Cerebellar nuclear complex (tissue), 1 donor: ENCODE measurements around the gene TRIM65.
"Not testable (repeated sequence)": the region's sequence is repeated elsewhere in the genome, so short reads cannot be mapped to it uniquely, and the experiment has no call there.

ENCODE experiments used
- DNase-seq, 2 experiments: peaks; one replicate each; lab custom pipeline; 2025; lab: John Stamatoyannopoulos, UW

The TRIM65 gene

DNA sequence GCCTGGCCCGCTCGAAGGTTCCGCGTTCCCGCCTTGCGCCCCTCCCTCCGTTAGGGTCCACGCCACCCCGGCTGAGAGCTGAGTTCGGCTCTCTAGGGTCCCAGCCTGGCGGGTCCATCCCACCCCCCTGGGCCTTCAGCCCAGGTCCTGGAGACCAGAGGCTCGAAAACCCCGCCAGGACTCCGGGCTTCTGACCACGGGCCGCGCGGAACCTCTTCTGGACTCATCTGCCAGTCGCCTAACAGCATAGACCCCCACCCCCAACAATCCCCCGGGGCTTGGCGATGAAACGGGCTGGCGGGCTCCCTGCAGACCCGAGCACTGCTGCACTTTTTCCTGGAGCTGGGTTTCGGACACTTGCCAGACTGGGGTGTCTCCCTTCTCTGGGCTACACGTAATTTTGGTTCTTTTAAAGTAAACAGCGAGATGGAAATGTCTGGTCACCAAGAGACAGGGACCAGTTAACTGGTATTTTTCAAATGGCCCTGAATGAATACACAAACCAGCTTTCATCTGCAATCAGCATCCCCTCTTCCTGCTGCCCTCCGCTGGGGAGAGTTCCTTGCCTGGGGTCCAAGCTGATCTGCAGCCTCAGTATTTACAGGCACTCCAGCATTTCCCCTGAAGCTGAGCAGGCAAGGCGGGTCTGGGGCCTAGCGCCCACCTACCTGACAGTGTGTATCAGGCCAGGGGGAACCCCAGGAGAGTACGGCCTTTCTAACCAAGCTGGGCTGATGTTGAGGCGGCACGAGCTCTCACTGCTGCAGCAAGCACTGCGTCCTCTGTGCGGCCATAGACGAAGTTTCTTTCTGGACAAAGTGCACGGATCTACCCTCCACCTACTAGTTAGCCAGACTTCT lies 639 bp upstream of the TRIM65 start:
- no peak for DNase-seq

DNA sequence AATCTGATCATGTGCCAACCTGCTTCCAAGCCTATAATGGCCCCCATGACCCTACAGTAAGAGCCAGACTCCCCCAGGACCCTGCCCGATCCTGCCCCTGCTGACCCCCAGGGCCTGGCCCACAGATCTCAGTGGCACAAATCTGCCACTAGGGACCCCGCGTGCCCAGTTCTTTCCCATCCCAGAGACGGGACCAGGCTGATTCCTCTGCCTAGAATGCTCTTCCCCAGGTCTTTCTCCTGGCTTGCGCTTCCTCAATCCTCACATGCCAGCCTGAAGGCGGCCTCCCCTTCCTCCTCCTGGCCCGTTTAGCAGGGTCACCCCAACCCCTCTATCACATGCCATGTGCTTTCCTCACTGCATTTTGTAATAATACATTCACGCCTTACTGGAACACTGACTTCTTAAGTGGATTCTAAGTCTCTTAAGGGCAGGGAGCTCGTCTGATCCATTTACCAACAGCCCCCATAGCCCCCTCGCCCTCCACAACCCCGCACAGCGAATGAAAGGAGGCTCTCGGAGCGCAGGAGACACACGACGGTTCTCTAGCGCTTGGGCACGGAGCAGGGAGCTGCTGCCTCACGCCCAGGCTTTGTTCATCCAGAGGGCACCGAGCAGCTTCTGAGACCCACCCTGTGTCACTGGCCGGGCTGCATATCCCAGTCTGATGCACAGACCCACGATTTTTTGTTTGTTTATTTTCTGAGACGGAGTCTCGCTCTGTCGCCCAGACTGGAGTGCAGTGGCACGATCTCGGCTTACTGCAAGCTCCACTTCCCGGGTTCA lies 1.2 kb downstream of the TRIM65 start:
- DNase-seq = no peak

DNA sequence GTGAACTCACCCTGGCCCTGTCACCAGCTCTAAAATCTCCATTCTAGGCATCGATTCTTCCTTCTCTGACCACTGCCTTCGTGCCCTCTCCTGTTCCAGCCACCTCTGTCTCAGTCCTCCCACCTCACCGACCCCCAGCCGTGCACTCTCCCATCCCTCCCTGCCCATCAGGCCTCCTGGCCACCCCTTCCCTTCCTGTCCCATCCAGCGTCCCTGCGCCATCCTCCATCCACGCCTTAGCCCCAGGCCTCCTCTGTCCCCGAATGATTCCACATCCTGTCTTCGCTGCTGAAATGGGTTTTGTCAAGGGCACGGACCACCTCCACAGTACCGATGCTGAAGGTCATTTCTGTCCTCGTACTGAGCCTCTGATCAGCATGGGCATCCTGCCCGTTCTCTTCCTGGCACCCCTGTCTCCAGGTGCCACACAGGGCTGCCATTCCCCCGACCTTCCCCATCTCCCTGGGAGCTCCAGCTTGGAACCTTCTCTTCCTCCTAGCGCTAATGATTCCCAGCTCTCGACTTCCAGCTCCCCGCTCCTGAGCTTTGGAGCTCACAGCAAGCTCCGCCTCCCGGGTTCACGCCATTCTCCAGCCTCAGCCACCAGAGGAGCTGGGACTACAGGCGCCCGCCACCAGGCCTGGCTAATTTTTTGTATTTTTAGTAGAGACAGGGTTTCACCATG lies 2.6 kb downstream of the TRIM65 start:
- no peak for DNase-seq

DNA sequence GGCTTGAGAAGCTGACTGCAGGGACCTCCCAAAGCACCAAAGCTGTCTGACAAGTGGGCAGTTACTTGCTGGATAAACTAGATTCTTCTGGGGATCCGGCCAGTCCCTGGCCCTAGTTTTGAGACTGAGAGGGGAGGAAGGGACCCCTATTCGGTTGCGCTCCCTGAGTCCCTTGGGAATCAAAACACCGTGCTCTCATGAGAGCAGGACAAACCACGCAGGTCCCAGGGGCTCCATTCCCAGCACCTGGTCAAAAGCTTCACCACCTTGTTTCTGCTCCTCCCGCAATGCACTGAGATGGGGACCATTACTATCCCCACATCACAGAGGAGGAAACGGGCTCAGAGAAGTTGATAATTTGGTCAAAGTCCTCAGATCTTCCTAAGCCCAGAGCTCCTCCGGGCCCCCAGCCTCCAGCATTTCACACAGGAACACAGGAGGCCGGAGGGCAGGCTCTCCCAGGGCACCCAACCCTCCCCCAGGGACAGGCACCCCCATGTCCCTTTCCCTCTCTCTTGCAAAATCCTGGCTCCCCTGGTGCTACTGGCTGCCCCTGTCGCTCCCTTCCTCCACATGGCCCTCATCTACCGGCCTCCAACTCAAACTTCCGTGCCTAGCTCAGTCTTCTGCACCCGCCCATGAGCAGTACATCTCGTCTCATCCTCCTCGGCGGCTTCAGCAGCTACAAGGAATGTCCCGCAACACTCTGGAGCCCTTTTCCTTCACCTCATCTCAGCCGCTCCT lies 3.3 kb downstream of the TRIM65 start:
- no peak for DNase-seq

DNA sequence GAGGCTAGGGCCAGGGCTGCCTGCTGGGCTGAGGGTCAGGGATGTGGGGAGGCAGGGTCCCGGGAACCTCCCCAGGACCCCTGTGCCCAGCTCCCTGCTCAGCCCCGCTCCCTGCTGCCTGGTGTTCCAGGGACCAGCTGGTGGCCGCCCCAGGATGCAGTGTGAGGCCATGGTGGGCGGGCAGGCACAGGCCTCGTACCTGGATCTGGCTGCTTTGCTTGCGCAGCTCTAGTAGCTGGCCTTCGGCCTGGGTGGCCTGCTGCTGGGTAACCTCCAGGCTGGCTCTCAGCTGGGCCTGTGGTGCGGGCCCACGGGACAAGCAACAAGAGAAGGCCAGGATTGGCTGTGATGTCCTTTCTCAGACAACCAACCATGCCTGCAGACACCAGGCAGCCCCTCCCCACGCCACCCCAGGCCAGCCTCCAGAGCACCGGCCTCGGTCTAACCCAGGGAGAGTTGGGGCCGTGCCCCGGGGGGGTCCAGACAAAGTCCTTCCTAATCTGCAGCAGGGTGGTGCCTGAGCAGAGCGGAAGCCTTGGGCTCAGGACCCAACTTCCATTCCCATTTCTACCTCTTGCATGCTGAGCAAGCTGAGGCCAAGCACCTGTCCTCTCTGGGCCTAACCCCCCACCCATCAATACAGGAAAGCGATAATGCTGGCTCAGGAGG lies 4.1 kb downstream of the TRIM65 start:
- DNase-seq = no peak

DNA sequence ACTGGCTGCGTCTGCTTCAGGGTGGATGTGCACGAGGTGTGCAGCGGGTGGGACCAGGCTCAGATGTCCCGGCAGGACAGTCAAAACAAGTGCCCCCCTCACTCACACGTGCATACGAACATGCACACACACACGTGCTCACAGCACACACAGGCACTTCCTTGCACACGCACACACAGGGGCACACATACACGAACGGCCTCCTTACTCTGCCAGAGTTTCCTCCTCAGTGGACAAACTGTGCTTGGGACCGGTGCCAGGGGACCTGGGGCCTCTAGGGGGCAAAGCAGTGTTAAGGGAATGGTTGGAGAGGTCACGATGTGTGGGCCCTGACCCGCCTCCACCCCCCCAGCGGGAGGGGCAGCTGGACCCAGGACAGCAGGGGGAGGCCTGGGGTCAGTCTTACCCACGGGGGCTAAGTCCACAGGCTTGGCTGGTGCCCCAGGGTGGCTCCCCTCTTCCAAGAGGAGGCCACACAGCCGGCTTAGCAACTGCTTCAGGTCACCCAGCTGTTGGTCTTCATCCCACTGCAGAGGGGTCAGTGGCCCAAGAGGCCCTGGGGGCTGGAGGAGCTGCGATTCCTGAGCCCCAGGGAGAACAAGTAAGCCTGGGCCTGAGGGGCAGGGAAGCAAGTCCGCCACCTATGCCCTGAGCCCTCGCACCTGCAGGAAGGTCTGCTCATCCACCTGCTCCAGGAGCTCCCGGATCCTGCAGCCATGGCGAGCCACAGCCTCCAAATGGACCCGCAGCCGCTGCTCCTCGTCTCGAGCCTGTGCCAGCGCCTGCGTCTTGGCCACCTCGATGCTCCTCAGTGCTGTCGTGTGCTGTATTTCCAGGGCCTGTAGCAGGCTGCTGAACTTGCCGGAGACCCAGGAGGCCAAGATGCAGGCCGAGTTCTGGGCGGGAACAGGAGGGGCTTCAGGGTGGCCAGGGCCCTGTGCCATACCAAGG lies 4.9 kb downstream of the TRIM65 start:
- DNase-seq = no peak

DNA sequence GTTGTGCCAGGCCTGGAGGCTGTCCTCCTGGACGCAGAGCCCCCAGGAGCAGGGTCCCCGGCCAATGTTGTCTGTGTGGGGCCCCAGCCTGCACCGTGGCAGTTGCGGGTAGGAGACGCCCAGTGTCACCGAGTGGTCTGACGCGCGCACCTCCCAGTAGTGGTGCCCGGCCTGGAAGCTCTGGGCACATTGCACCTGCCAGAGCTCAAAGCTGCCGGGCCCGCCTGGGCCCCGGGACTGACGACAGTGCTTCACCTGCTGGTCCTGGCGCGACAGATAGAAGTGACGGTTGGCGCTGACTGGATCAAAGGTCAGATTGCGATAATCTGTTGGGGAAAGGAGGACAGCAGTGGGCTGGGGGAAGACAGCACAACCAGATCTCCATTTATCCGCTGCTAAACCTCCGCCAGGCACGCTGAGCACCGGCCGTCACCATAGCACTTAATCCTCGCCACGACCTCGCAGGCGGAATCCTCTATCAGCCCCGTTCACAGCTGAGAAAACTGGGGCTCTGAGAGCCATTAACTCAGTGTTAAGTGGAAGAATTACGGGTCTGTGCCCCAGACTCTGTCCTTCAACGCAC lies 5.6 kb downstream of the TRIM65 start:
- DNase-seq = no peak

DNA sequence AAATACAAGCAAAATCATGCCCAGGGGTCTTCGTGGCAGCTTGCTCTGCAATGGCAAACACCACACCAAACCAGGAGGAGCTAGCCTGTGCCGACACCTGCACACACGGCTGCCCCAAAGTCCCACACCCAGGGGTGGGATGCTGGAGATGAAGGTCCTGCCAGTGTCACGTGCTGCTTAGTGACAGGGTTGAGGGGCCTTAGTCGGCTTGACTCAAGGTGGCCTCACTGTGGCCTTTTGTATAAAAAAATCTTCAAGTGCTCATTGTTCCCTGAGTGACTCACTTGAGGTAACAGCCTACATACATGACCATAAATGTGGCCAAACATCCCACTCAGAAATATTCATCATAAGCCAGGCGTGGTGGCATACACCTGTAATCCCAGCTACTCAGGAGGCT lies 7.3 kb downstream of the TRIM65 start:
- DNase-seq = no peak

DNA sequence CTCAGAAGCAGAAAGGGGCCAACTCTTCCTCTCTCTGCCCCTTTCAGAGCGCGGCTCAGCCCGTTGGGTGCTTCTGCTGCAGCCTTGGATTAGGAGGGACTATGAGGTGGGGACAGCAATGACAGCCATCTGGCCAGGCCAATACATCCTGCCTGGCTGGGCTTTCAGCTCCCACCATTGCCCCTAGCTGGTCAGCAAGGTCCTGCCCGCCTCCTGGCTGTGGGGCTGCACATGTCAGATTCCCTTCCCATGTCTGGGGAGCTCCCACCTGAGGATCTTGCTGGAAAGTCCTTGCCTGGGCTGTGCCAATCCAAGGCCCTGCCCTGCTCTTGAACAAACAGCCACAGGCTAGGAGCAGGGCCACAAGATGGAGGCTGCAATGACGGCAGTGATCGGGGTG lies 8.3 kb downstream of the TRIM65 start:
- DNase-seq = no peak

DNA sequence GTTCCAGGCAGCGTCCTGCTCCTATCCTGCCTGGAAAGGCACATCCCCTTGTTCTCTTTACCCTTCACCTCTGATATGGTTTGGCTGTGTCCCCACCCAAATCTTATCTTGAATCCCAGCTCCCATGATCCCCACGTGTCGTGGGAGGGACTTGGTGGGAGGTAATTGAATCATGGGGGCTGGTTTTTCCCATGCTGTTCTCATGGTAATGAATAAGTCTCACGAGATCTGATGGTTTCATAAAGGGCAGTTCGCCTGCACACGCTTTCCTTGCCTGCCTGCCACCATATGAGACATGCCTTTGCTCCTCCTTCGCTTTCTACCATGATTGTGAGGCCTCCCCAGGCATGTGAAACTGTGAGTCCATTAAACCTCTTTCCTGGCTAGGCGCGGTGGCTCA lies 10.9 kb downstream of the TRIM65 start:
- DNase-seq = not testable (repeated sequence)

DNA sequence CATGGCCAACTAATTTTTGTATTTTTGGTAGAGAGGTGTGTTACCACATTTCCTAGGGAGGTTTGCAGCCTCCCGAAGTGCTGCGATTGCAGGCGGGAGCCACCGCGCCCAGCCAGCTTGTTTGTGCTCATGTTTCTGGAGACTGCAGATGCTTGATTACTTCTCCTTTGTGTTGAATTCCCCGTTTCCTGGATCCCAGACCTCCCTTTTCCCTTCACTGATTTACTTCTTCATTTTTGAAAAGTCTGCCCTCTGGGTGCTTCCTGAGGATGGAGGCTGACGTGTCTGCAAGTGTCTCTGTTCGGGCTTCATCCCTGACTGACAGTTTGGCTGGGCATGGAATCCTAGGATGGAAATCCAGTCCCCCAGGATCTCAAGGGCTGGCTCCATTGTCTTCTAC lies 11.3 kb downstream of the TRIM65 start:
- no peak for DNase-seq

DNA sequence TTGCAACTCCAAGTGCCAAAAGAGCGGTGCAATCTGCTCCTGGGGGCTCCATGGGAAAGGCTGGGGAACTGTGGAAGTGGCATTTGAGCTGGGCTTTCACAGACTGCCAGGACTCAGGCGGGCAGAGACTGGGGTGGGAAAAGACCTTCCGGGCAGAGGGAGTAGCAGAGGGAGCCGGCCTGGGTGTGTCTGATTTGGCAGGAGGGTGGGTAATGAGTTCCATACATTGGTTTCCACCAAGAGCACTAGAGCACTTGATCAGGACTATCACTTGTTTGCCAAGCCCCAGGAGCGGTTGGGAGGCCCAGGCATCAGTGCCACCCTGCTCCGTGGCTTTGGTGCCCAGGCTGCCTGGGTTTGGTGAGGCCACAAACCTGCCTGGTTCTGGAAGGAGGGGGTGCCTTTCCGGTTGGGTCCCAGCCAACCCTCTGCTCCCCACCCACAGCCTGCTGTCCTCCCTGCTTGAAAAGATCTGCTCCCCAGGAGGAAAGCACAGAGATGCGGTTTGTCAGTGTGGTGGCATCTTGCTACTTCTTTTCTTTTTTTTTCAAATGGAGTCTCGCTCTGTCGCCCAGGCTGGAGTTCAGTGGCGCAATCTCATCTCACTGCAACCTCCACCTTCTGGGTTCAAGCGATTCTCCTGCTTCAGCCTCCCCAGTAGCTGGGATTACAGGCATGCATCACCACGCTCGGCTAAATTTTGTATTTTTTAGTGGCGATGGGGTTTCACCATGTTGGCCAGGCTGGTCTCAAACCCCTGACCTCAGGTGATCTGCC lies 14.9 kb downstream of the TRIM65 start:
- no peak for DNase-seq

DNA sequence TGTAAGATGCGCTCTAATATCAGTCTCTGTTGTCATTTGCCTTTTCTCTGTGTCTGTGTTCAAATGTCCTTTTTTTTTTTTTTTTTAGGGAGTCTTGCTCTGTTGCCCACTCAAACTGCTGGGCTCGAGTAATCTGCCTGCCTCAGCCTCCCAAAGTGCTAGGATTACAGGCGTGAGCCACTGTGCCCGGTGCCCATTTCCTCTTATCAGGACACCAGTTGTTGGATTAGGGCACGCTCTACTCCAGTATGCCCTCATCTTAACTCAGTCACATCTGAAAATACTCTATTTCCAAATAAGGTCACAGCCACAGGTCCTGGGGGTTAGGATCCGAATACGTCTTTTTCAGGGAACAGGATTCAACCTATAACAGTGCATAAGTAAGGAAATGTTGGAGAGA lies 16.5 kb downstream of the TRIM65 start:
- no peak for DNase-seq

DNA sequence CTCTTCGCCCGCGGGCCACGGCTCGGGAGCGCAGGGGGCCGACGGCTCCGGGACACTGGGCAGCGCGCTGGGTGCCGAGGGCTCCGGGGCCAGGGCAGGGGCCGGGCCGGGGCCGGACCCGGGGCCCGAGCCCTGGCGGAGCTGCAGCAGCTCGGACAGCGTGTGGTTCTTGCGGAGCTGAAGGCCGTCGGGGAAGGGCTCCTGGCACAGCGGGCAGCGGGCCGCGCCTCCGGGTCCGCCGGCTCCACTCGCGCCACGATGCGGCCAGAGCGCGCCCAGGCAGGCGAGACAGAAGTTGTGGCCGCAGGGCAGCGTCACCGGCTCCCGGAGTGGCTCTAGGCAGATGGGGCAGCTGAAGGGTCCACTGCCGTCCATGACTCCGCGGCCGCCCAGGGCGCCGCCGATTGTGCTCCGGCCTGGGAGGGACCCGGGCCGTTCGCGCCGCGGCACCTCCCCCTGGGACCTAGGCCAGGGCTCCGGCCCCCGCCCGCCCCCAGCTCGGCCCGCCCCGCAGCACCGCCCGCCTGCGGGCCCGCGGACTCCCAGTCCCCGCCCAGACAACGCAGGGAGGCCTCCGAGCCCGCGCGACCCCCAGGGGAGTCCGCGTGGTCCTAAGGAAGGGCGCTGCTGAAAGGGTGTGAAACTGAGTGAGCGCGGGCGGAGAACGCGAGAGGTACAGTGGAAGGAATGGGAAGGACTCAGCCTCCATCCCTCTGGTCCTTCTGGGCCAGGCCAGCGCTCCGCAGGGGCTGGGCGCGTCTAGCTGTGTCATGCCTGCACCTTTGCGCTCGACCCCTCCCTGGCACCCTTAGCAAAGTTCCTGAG lies 18.4 kb downstream of the TRIM65 start, which contains the start of gene TRIM47:
Gene TRIM47, minus strand, starts transcription at position 408 of the 825 bp plus-strand sequence. Its CDS starts 33 bp downstream, at position 375.
- no peak for DNase-seq

DNA sequence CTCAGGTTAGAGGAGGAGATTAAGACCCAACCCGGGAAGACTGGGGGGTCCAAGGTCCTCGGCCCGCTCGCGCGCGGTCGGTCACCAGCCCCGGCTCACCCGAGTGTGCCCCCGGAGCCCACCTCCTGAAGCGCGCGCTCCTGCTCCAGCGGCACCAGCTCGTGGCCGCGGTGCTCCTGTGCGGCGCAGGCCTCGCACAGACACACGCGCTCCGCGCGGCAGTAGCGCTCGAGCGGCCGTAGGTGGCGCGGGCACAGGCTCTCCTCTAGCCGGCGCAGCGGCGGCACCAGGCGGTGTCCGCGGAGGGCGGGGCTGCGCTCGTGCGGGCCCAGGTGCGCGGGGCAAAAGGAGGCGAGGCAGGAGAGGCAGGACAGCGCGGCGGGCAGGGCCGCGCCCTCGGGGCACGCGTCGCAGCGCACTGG lies 19.0 kb downstream of the TRIM65 start:
- DNase-seq = peak in 1 of 2 experiments; percentile 30

DNA sequence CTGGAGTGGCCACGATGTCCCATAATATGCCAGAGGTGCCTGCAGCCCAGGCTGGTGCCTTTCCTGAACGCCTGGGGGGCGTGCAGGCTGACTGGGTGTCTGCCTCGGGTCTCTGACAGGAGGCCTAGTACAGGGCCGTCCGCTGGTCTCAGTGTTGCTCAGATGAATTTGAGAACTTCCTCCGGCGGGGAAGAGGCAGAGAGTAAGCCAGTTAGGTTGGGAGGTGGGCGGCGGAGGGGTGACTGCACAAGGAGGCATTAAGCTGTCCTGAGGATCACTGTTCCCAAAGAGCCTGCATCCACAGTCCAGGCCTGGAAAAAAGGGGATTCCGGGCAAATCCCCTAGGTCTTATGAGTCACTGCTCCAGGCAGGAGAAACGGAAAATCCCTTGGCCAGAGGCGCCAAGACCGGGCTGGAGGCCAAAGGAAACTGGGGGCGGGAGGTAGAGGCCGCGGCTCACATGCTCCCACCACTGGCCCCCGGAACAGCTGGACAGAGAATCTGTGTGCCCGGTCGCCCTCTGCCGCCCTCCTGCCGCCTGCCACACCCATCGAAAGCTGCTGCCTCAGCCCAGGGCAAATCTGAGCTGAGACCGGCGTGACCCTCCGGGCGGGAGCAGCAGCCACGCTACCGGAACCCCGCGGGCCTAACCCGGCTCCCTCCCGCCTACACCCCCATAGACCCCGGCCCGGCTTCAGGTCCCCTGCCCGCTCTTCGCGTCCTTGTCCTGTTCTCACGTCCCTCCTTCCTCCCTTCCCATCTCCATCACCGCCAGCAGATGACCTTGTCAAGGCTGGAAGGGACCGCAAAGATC lies 19.6 kb downstream of the TRIM65 start:
- DNase-seq = no peak
